Nephron (organoid): Measurements from ENCODE around the gene ZNF92.
A peak's percentile ranks its signal among the peaks of the same experiment; 100 is the strongest.
"Not testable (repeated sequence)": the region's sequence is repeated elsewhere in the genome, so short reads cannot be mapped to it uniquely, and the experiment has no call there.

Experiments
- H3K27ac Mint-ChIP-seq, 3 experiments: 2 replicates each; pipeline ENCODE4 v1.8.0; 2020; ENCODE audit warnings: mixed read lengths in 3 of 3, mild to moderate bottlenecking in 2 of 3, moderate library complexity in 1 of 3
- H3K27me3 Mint-ChIP-seq: 2 replicates; pipeline ENCODE4 v1.8.0; 2021; ENCODE audit warnings: low read depth, mild to moderate bottlenecking, moderate library complexity, mixed read lengths
- H3K36me3 Mint-ChIP-seq: 2 replicates; pipeline ENCODE4 v1.8.0; 2020; ENCODE audit warnings: low read depth, mixed read lengths
- H3K4me1 Mint-ChIP-seq: 2 replicates; pipeline ENCODE4 v1.8.0; 2020; ENCODE audit warnings: mixed read lengths
- H3K4me3 Mint-ChIP-seq, 3 experiments: 2 replicates each; pipeline ENCODE4 v1.8.0; 2020; ENCODE audit warnings: mild to moderate bottlenecking in 3 of 3, mixed read lengths in 3 of 3, moderate library complexity in 2 of 3
- H3K9me3 Mint-ChIP-seq: 2 replicates; pipeline ENCODE4 v1.8.0; 2020; ENCODE audit warnings: mixed read lengths
- CTCF ChIP-seq, 3 experiments: fragments of 200-600 bp; sonication (generic); IDR thresholded peaks; one replicate each; pipeline ENCODE4 v1.5.0; 2021; ENCODE audit warnings: antibody characterized with exemption in 3 of 3; ENCODE audit not compliant: unreplicated experiment in 3 of 3

The ZNF92 gene

DNA sequence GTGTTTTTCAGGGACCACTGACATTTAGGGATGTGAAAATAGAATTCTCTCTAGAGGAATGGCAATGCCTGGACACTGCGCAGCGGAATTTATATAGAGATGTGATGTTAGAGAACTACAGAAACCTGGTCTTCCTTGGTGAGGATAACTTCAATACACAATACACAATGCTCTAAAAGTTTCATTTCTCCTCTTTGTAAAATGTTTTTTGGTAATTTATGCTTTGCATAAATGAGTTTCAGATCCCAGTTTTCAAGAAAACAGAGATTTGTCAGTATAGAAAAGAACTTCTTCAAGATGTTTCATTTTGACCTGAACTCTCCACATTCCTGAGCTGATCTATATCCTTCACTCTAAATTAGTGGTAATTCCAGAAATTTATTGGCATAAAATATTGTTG, 14.2 kb downstream of the ZNF92 start:
- Mint-ChIP-seq H3K4me3 (no peak overlapping the region), H3K27ac (no peak overlapping the region), H3K36me3 (peaks cover 59% of the 10 kb centered on the region)

DNA sequence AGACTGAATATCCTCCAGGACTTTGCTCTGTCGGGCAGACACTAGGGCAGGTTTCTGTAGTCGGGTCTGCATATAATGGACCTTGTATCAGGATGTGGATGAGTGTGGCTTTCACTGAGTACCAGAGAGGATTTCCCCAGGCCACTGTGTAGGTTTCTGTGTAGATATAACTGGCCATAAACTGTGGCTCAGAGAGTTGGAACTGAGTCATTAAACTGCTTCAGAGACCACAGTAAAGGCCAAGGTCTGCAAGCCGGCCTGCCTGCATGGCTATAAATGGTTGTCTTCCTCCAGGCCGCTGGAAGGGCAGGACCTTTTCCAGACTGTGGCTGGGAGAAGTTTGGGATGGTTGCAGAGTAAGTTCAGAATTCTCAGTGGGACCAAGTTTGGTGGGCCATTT, 16.9 kb downstream of the ZNF92 start:
- Mint-ChIP-seq H3K27me3 (no peaks in the 10 kb centered on the region), H3K4me3 (no peak overlapping the region), H3K9me3 (peaks cover 3% of the 10 kb centered on the region), H3K4me1 (no peaks in the 10 kb centered on the region), H3K36me3 (peaks cover 72% of the 10 kb centered on the region), H3K27ac (no peak overlapping the region)
- TF ChIP-seq CTCF (IDR thresholded peaks at IDR 0.05; ENCODE audit: unreplicated experiment in 3 of 3), result no peak

More for the DNA sequence above, 14.2 kb downstream of the ZNF92 start:
- no peaks in the 10 kb centered on the region for H3K4me1 Mint-ChIP-seq
- no peaks in the 10 kb centered on the region for H3K27me3 Mint-ChIP-seq
- no peaks in the 10 kb centered on the region for H3K9me3 Mint-ChIP-seq
- no peak for TF ChIP-seq CTCF (IDR thresholded peaks at IDR 0.05; ENCODE audit: unreplicated experiment in 3 of 3)

GRCh38 chr7:65397730-65398142, 24.1 kb downstream of the ZNF92 start:
- no peaks in the 10 kb centered on the region for H3K27me3 Mint-ChIP-seq
- H3K27ac Mint-ChIP-seq, result no peak overlapping the region
- H3K4me3 Mint-ChIP-seq, result no peak overlapping the region
- TF ChIP-seq CTCF (IDR thresholded peaks at IDR 0.05; ENCODE audit: unreplicated experiment in 3 of 3), result peak in 1 of 3 experiments; percentile 11
- H3K9me3 Mint-ChIP-seq, result peaks cover 30% of the 10 kb centered on the region
- H3K36me3 Mint-ChIP-seq, result peaks cover 80% of the 10 kb centered on the region
- no peaks in the 10 kb centered on the region for H3K4me1 Mint-ChIP-seq

- H3K27ac Mint-ChIP-seq, H3K4me3 Mint-ChIP-seq, H3K27me3 Mint-ChIP-seq, H3K4me1 Mint-ChIP-seq: not testable (repeated sequence)
- H3K36me3 Mint-ChIP-seq, result peaks cover 80% of the 10 kb centered on the region
- H3K9me3 Mint-ChIP-seq, result peaks cover 40% of the 10 kb centered on the region
These were observed 25.0 kb downstream of the ZNF92 start for GRCh38 chr7:65398671-65399070.

DNA sequence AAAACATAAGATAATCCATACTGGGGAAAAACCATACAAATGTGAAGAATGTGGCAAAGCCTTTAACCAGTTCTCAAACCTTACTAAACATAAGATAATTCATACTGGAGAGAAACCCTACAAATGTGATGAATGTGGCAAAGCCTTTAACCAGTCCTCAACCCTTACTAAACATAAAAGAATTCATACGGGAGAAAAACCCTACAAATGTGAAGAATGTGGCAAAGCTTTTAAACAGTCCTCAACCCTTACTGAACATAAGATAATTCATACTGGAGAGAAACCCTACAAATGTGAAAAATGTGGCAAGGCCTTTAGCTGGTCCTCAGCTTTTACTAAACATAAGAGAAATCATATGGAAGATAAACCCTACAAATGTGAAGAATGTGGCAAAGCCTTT, 25.4 kb downstream of the ZNF92 start:
- peaks cover 44% of the 10 kb centered on the region for H3K9me3 Mint-ChIP-seq
- H3K4me3 Mint-ChIP-seq, H3K4me1 Mint-ChIP-seq, H3K27ac Mint-ChIP-seq, H3K27me3 Mint-ChIP-seq: not testable (repeated sequence)
- peaks cover 80% of the 10 kb centered on the region for H3K36me3 Mint-ChIP-seq

GRCh38 chr7:65404020-65404419, 30.4 kb downstream of the ZNF92 start:
- no peak overlapping the region for H3K27ac Mint-ChIP-seq

DNA sequence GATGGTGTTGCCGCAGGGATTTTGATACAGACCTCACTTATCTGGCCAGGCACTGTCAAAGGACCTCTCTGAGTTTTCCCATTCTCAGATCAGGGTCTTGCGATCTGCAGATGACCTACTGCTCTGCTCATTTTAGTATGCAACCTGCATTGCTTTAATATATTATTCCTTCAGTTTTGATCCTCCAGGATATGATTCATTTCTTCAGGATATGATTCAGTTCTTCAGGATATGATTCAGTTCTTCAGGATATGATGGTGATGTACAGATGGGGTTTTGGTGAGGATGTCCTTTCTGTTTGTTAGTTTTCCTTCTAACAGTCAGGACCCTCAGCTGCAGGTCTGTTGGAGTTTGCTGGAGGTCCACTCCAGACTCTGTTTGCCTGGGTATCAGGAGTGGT, 33.1 kb downstream of the ZNF92 start:
- Mint-ChIP-seq H3K9me3 (peaks cover 56% of the 10 kb centered on the region), H3K36me3 (peaks cover 27% of the 10 kb centered on the region)
- H3K27me3 Mint-ChIP-seq, H3K4me1 Mint-ChIP-seq, H3K4me3 Mint-ChIP-seq, H3K27ac Mint-ChIP-seq: not testable (repeated sequence)

More at GRCh38 chr7:65404020-65404419, 30.4 kb downstream of the ZNF92 start:
- H3K27me3 Mint-ChIP-seq, result peaks cover 4% of the 10 kb centered on the region
- no peak overlapping the region for H3K4me3 Mint-ChIP-seq
- TF ChIP-seq CTCF (IDR thresholded peaks at IDR 0.05; ENCODE audit: unreplicated experiment in 3 of 3), result no peak
- peaks cover 66% of the 10 kb centered on the region for H3K9me3 Mint-ChIP-seq
- H3K36me3 Mint-ChIP-seq, result peaks cover 50% of the 10 kb centered on the region
- H3K4me1 Mint-ChIP-seq, result no peaks in the 10 kb centered on the region

- Mint-ChIP-seq H3K36me3 (peaks cover 8% of the 10 kb centered on the region), H3K27ac (no peak overlapping the region), H3K4me1 (no peaks in the 10 kb centered on the region), H3K4me3 (no peak overlapping the region), H3K9me3 (peaks cover 39% of the 10 kb centered on the region), H3K27me3 (peaks cover 4% of the 10 kb centered on the region)
- no peak for TF ChIP-seq CTCF (IDR thresholded peaks at IDR 0.05; ENCODE audit: unreplicated experiment in 3 of 3)
These were observed 35.7 kb downstream of the ZNF92 start for GRCh38 chr7:65409363-65409762.
